Neural cell (in vitro differentiated cells): Measurements from ENCODE around the gene BLOC1S1.

Experiments used
- CTCF ChIP-seq: fragments of 450-650 bp; IDR thresholded peaks from 2 replicates; pipeline ENCODE4 v1.5.1; 2014; ENCODE audit warnings: antibody characterized with exemption, mild to moderate bottlenecking, moderate library complexity; ENCODE audit not compliant: poor library complexity, severe bottlenecking
- REST ChIP-seq: IDR thresholded peaks from 2 replicates; pipeline ENCODE4 v1.6.1; 2012; ENCODE audit warnings: borderline replicate concordance
- SMC3 ChIP-seq: fragments of 450-650 bp; conservative IDR thresholded peaks from 2 replicates; pipeline ENCODE4 v1.6.1; 2014; ENCODE audit warnings: antibody characterized with exemption, mild to moderate bottlenecking, moderate library complexity; ENCODE audit not compliant: poor library complexity

DNA sequence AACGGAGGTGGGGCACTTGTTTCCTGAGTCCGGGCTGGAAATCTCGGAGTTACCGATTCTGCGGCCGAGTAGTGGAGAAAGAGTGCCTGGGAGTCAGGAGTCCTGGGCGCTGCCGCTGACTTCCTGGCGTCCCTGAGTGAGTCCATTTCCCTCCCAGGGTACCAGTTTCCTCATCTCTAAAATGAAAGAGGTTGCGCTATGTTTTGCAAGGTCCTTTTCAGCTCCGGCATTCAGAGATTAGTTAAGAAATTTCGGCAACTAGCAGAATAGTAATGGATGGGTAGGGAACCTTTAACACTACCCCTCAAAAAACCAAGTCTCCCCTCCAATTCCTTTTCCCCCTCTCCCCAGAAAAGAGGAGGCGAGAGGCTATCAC is 724 bp downstream of the BLOC1S1 start:
- TF ChIP-seq REST, result no peak
- TF ChIP-seq CTCF, result no peak
- no peak for TF ChIP-seq SMC3
